ENCODE data around the gene HOXA10. TPM values are rescaled to one million over a fixed set of nuclear protein-coding genes. Genes with fewer than 3 reads are reported as not detected.

The HOXA10 gene
- total RNA-seq, 2 donors from 2014 or later: not detected

DNA sequence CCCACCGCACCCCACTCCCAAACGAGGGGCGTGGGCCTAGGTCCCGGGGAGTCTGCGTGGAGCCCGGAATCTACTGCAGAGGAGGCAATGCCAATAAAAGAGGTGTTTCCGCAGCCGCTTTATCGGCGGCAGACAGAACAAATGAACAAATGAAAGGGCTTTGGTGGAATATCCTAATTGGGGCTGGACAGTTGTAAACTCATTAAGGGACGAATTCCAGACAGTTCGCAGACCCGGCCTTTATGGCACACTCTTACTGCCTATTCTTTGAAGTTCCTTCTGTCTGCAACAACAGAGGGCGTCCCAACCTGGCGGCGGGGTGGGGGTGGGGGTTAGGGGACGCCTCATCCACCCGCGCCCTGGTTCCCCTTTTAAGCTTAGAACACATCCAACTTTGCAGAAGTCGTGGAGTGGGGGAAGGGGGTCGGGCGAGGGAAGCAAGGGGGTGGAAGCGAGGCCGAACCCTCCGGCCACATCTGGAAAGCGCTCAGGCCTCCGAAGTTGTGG lies 12.9 kb downstream of the HOXA10 start:
- no peaks in the 10 kb centered on the region for H3K9me3 ChIP-seq (ENCODE audit: control insufficient read depth, low read length, poor library complexity, severe bottlenecking)
- Mint-ChIP-seq H3K4me1 (peaks cover 21% of the 10 kb centered on the region), H3K36me3 (ENCODE audit: low read depth) (peaks cover 7% of the 10 kb centered on the region), H3K4me3 (peak overlapping the region; percentile 83), H3K27ac (peak overlapping the region; percentile 74), H3K27me3 (peaks cover 79% of the 10 kb centered on the region)
- DNase-seq: no peak
- ATAC-seq: no peak

DNA sequence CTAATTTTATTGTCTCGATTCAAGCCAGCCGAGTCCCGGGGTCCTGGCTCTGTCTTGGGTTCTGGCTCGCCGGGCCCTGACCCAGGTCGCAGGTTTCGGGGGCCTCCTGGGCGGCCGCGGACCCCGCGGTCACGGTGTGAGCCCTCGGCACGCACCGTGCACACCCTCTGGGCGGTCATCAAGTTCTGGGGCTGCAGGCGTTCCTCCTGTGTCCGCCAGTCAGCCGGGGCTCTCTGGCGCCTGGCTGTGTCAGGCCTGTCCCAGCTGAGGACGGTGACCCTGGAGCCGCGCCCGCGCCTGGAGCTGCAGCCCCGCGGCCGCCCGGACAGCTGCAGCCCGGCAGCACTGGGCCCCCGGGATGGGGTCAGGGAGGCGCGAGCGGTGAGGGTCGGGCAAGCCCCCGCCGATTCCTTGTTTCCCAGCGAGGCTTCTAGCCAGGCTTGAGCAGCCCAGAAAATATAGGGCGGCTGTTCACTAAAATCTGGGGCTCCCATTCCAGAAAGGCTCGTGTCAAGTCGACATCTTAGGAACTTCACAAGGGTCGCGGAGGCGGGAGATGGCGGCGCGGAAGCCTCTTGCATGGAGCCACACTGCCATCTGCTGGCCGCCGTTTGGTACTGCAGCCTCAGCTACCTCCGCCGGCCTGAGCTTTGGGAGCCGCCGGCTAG lies 13.4 kb downstream of the HOXA10 start:
- peaks cover 7% of the 10 kb centered on the region for H3K36me3 Mint-ChIP-seq (ENCODE audit: low read depth)
- DNase-seq: peak; percentile 76 to 83 (median 78)
- H3K9me3 ChIP-seq (ENCODE audit: control insufficient read depth, low read length, poor library complexity, severe bottlenecking): no peaks in the 10 kb centered on the region
- peak overlapping the region; percentile 78 for H3K27ac Mint-ChIP-seq
- H3K4me1 Mint-ChIP-seq: peaks cover 21% of the 10 kb centered on the region
- H3K27me3 Mint-ChIP-seq: peaks cover 80% of the 10 kb centered on the region
- H3K4me3 Mint-ChIP-seq: peak overlapping the region; percentile 83
- peak; percentile 85 for ATAC-seq

DNA sequence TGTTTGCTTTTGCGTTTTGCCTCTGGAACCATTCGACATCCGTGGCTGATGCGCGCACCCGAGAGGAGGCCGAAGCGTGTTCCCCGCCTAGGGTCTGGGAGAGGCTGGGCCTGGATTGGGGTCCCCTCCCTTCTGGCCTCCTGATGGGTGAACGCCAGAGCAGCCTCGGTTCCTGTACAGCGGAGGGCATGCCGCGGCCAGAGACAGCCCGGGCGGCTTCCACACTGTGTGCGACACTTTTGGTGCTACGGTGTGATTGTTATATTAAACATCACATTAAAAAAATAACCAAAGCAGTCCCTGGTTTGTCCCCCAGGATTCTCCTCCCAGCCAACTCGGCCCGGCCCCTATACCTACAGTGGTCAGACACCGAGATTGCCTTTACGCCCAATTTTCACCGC lies 14.0 kb downstream of the HOXA10 start:
- DNase-seq (no peak), ATAC-seq (peak; percentile 21)
- peak overlapping the region; percentile 78 for H3K27ac Mint-ChIP-seq

DNA sequence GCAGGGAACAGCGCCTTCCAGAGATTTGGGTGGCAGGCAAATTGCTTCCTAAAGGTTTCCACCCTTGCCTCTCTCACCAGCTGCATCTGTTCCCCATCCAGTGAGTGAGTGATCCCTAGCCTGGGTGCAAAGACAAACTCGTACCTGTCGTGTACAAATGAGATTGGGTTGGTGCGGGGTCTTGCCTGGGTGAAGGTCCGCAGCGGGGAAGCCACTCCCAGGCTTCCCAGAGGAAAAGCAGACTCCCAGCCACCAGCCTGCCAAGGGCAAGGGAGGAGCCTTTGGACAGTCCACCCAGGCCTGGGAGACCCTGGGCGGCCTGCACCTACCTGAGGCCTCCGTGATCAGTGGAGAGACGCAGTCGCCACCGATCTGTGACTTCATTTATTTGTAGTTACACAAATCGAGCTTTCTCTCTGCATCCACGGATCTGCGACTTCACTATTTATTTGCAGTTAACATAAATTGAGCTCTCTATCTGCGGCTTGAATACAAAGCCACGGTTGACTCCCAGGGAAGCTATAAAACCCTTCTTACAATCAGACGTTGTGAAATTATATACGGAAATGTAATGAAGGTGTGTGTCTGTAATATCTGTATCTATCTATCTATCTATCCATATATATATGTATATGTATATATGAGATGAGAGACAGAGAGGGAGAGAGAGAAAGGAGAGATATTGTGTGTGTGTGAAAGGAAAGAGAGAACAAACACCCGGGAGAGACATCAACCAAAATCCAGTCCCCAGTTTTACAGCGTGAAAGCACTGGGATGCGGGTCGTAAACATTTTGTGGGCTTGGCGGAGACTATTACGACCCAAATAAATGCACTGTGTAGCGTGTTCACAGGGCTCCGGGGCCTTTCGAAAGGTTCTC lies 14.6 kb downstream of the HOXA10 start:
- peak overlapping the region; percentile 78 for H3K27ac Mint-ChIP-seq
- peaks cover 10% of the 10 kb centered on the region for H3K36me3 Mint-ChIP-seq (ENCODE audit: low read depth)
- H3K4me3 Mint-ChIP-seq: peak overlapping the region; percentile 73
- peaks cover 85% of the 10 kb centered on the region for H3K27me3 Mint-ChIP-seq
- ATAC-seq: no peak
- DNase-seq: no peak
- peaks cover 29% of the 10 kb centered on the region for H3K4me1 Mint-ChIP-seq
- H3K9me3 ChIP-seq (ENCODE audit: control insufficient read depth, low read length, poor library complexity, severe bottlenecking): no peaks in the 10 kb centered on the region

More for the DNA sequence above, 14.0 kb downstream of the HOXA10 start:
- H3K4me3 Mint-ChIP-seq: peak overlapping the region; percentile 73
- H3K9me3 ChIP-seq (ENCODE audit: control insufficient read depth, low read length, poor library complexity, severe bottlenecking): no peaks in the 10 kb centered on the region
- peaks cover 24% of the 10 kb centered on the region for H3K4me1 Mint-ChIP-seq
- peaks cover 82% of the 10 kb centered on the region for H3K27me3 Mint-ChIP-seq
- H3K36me3 Mint-ChIP-seq (ENCODE audit: low read depth): peaks cover 7% of the 10 kb centered on the region

DNA sequence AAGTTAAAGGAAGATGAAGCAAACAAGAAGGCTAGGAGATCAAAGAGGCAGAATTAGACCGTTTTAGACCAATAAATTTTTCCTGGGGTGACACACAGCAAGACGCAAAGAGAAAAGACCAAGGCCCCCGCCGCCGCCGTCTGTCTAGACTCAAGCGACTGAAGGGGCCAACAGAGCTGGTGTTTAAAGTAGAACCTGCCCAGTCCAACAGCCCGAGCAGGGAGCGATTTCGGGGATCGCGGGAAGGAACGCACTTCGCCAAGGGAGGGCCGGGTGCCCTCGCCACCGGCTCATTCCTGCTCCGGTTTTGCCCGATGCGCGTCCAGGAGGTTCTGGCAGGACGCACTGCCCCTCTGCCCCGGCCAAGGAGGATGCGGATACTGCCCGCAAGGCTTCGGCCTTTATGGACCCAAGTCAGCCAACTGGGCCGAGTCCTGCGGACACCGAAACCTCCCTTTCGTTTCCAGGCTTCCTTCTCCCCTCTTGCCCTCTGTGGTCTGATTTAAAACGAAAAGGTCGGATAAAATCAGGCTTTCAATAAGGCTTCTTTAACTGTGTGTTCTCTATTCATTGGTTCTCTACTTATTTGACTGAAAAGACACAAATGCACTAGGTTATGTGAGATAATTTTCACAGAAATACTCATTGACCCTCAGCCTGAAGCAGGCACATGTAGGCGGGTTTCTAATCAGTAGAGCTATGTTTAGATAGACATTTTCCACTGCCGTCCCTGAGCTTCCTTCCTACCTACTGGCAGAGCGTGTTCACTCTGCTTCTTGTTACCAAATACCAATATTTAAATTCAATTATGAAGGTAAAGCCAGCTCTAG lies 15.5 kb downstream of the HOXA10 start:
- H3K9me3 ChIP-seq (ENCODE audit: control insufficient read depth, low read length, poor library complexity, severe bottlenecking): no peaks in the 10 kb centered on the region
- peak overlapping the region; percentile 15 for H3K4me3 Mint-ChIP-seq
- H3K4me1 Mint-ChIP-seq: peaks cover 30% of the 10 kb centered on the region
- DNase-seq: no peak
- ATAC-seq: no peak
- H3K27ac Mint-ChIP-seq: peak overlapping the region; percentile 78
- H3K36me3 Mint-ChIP-seq (ENCODE audit: low read depth): peaks cover 12% of the 10 kb centered on the region
- H3K27me3 Mint-ChIP-seq: peaks cover 85% of the 10 kb centered on the region

DNA sequence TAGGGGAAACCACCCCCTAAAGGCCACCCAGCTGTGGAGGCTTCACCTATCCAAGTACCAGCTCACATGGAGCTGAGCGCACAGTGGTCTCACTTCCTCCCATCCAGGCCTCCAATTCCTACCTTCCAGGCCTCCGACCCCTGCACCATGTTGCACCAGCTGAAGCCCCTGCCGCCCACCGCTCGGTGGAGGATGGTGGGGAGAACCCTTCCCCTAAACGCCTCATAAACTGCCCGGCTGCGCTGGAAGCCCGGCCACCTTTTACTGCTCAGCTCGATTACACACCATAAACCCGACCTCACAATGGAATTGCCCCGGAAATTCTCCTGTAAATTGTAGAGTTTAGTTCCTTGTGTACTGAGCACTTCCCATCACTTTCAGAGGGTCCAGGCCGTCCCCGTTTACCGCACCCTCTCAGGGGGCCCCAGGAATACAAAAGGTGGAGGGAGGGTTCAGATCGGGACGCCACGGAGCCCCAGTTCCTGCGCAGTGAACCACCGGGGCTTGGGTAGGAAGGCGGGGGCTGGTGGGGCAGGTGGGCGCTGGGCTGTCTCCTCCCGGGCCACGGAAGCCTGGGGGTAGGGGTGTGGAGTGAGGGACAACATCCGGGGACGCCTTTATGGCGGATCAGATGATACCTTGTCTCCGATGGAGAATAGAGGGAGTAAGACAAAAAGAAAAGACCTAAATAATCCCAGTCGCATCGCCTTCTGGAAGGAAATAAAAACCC lies 16.3 kb downstream of the HOXA10 start:
- H3K4me3 Mint-ChIP-seq: peak overlapping the region; percentile 72
- peaks cover 84% of the 10 kb centered on the region for H3K27me3 Mint-ChIP-seq
- H3K36me3 Mint-ChIP-seq (ENCODE audit: low read depth): peaks cover 13% of the 10 kb centered on the region
- ATAC-seq: no peak
- H3K27ac Mint-ChIP-seq: peak overlapping the region; percentile 78
- DNase-seq: no peak
- no peaks in the 10 kb centered on the region for H3K9me3 ChIP-seq (ENCODE audit: control insufficient read depth, low read length, poor library complexity, severe bottlenecking)
- peaks cover 34% of the 10 kb centered on the region for H3K4me1 Mint-ChIP-seq

DNA sequence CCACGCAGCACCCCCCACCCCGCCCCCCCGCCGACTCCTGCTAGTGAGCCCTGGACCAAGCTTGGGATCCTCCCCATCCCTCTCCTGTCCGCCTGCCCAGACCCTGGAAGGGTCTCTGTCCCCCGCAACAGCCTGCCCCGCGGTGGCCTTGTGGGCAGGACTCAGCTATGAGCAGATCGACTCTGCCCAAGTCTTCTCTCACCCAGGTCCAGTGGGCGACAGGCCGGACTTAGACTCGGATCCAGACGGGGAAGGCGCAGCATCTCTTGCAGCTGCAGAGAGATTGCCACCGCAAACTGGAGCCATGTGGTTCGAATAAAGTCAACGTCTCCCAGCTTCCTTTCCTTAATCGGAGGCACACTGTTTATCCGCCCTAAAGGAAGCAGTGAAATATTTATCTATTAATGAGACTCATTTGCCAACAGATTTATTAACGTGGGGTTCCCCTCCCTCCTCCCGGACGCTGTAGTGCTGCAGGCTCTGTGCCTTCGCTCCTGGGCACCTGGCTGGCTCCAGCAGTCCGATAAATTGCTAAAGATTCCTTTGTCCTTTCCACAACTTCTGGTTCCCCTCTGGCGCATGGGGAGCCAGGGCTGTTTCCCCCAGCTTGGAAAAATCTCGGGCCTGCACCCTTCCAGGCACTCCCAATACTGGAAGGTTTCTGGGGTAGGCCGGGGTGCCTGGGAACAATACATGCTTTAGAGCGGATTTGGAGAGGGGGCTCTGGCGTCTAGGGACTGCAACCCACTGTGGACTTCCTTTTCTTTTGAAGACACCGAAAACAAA lies 17.0 kb downstream of the HOXA10 start:
- DNase-seq: no peak

DNA sequence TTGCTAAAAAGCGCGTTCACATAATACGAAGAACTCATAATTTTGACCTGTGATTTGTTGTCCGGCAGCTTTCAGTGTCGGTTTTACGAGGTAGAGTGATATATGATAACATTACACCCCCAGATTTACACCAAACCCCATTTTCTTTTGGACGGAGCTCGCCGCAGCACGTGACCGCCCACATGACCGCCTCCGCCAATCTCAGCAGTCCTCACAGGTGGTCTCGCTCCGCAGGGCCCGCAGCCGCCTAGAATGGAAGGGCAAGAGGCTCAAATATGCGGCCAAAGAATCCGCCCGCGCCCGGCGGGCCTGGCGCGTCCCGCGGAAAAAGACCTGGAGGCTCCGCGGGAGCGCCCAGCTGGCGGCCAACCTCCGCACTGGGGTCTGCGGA lies 17.6 kb downstream of the HOXA10 start, which contains the start of gene HOXA7:
Gene HOXA7, minus strand, starts transcription at position 168 of the 391 bp plus-strand sequence. Its CDS starts 130 bp downstream, at position 38.
- H3K4me3 Mint-ChIP-seq: peak within 1 kb of the TSS; percentile 78
- H3K36me3 Mint-ChIP-seq (ENCODE audit: low read depth): peaks cover 16% of the 10 kb centered on the region
- ATAC-seq (no peak), DNase-seq (no peak)
- H3K27me3 Mint-ChIP-seq: peaks cover 86% of the 10 kb centered on the region
- H3K27ac Mint-ChIP-seq: peak within 1 kb of the TSS; percentile 78
- peaks cover 43% of the 10 kb centered on the region for H3K4me1 Mint-ChIP-seq
- no peaks in the 10 kb centered on the region for H3K9me3 ChIP-seq (ENCODE audit: control insufficient read depth, low read length, poor library complexity, severe bottlenecking)

More for the DNA sequence above, 17.0 kb downstream of the HOXA10 start:
- Mint-ChIP-seq H3K4me3 (peak overlapping the region; percentile 72), H3K36me3 (ENCODE audit: low read depth) (peaks cover 13% of the 10 kb centered on the region), H3K27ac (peak overlapping the region; percentile 78), H3K27me3 (peaks cover 83% of the 10 kb centered on the region), H3K4me1 (peaks cover 37% of the 10 kb centered on the region)
- no peaks in the 10 kb centered on the region for H3K9me3 ChIP-seq (ENCODE audit: control insufficient read depth, low read length, poor library complexity, severe bottlenecking)
- ATAC-seq: no peak

DNA sequence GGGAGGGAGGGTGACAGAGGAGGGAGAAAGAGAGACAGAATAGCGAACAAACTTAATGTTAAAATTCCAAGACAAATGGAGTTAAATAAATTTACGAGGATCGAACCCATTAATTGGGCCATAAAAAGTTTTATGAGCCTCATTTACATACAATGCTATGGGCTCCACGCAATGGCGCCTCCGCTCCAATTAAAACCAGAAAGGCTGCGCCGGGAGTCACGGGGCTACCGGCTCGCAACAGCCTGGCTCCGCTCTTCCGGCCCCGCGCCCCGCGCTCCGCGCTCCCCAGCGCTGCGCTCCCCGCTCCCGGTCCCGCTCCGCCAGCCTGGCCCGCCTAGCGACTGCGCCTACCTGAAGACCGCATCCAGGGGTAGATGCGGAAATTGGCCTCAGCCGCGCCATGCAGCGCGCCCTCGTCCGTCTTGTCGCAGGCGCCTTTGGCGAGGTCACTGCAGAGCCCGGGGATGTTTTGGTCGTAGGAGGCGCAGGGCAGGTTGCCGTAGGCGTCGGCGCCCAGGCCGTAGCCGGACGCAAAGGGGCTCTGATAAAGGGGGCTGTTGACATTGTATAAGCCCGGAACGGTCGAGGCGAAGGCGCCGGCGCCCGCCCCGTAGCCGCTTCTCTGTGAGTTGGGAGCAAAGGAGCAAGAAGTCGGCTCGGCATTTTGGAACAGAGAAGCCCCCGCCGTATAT lies 18.2 kb downstream of the HOXA10 start:
- Mint-ChIP-seq H3K4me3 (peak overlapping the region; percentile 78), H3K36me3 (ENCODE audit: low read depth) (peaks cover 16% of the 10 kb centered on the region), H3K27me3 (peaks cover 87% of the 10 kb centered on the region), H3K27ac (peak overlapping the region; percentile 78), H3K4me1 (peaks cover 46% of the 10 kb centered on the region)
- no peaks in the 10 kb centered on the region for H3K9me3 ChIP-seq (ENCODE audit: control insufficient read depth, low read length, poor library complexity, severe bottlenecking)
- DNase-seq: no peak
- ATAC-seq: no peak

DNA sequence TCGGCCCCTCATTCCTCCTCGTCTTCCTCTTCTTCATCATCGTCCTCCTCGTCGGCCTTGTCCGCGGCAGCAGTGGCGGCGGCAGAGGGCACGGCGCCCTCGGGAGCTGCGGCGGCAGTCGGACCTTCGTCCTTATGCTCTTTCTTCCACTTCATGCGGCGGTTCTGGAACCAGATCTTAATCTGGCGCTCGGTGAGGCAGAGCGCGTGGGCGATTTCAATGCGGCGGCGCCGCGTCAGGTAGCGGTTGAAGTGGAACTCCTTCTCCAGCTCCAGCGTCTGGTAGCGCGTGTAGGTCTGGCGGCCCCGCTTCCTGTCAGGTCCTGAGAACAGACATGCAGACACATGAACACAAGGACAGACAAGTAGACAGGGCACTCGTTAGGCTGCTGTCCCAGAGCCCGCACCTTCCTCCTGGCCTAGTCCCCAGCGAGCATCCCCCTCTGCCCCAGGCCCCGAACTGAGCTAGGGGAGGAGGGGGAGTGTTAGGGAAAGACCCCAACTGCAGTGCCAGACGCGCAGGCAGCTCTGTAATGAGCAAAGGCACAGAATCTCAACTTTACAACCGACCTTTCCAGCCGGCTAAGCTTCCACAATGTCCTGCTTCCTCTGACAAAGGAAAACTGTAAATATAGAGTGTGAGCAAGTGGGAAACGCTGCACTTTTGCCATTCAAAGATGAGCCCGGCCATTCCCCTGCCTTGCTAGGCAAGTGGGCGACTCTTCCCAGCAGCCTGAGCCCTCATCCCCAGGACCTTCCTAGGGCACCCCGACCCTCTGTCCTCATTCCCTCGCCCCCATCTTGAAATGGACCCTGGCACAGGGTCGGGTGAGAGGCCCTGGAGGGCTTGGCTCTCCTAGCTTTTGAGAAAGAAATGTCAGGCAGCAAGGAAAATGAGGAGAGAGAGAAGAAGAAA lies 19.0 kb downstream of the HOXA10 start:
- Mint-ChIP-seq H3K4me1 (peaks cover 52% of the 10 kb centered on the region), H3K36me3 (ENCODE audit: low read depth) (peaks cover 18% of the 10 kb centered on the region), H3K27ac (peak overlapping the region; percentile 91), H3K4me3 (peak overlapping the region; percentile 78), H3K27me3 (peaks cover 92% of the 10 kb centered on the region)
- ATAC-seq: no peak
- no peaks in the 10 kb centered on the region for H3K9me3 ChIP-seq (ENCODE audit: control insufficient read depth, low read length, poor library complexity, severe bottlenecking)
- DNase-seq: no peak

All from T-helper 17 cell (primary cell).